Measurements from ENCODE around the gene ACE.
"Not testable (repeated sequence)": the region's sequence is repeated elsewhere in the genome, so short reads cannot be mapped to it uniquely, and the experiment has no call there.

The ACE gene

DNA sequence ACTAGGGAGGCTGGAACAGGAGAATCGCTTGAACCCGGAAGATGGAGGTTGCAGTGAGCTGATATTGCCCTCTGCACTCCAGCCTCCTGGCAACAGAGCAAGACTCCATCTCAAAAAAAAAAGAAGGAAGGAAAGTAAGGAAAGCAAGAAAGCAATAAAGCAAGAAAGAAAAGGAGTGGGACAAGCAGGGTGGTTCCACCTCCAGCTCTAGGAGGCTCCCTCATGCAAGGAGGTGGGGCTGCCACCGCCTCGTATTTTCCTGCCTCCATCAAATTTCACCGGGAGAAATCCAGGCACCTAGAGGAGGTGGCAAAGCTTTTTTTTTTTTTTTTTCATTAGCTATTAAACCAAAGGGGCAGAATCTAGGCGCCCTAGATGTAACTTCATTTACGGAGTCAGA is 31.8 kb upstream of the ACE start:
- DNase-seq: no peak

- DNase-seq: peak; percentile 86
These were observed 31.3 kb upstream of the ACE start for GRCh38 chr17:63445571-63445953.

GRCh38 chr17:63445954-63446752 is 30.7 kb upstream of the ACE start, which contains the start of gene CYB561:
TSS of gene CYB561 (minus strand) at chr17:63446306. CDS start at chr17:63437547, 8,759 bp downstream.
- peak; percentile 81 for DNase-seq

DNA sequence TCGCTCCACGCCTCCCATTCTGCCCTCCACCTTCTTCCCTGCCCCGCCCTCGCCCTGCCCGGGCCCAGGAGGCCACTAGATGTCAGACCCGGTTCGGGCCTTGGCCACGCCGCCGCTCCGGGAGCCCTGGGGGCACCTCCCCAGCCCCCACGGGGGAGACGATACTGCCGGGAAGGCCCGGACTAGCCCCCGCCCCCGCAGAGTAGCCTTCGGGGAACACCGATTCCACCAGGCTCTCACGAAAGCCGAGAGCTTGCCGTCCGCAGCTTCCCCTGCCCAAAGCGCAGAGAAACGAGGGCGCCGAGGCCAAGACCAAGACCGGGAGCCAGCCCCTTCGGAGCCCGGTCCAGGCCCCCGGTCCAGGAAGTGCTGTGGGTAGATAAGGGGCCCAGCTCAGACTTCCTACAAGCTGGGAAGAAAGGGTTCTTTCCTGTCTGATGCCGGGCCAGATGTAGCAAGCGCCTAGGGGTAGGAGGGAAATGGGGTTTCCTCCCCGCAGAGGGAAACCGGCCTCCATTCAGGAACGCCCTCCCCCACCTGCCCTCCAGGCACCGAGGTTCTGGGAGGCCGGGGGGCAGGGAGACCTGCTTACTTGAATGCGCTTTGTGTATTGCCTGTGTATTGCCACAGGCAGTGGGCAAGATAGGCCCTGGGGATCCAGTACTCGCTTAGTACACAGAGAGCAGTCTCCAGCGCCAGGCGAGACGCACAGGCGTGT is 29.9 kb upstream of the ACE start:
- peak; percentile 56 for DNase-seq

GRCh38 chr17:63447471-63448009 is 29.3 kb upstream of the ACE start:
- no peak for DNase-seq

GRCh38 chr17:63448655-63449054 is 28.2 kb upstream of the ACE start:
- DNase-seq: no peak

- no peak for DNase-seq
These were observed 26.3 kb upstream of the ACE start for GRCh38 chr17:63450551-63450950.

DNA sequence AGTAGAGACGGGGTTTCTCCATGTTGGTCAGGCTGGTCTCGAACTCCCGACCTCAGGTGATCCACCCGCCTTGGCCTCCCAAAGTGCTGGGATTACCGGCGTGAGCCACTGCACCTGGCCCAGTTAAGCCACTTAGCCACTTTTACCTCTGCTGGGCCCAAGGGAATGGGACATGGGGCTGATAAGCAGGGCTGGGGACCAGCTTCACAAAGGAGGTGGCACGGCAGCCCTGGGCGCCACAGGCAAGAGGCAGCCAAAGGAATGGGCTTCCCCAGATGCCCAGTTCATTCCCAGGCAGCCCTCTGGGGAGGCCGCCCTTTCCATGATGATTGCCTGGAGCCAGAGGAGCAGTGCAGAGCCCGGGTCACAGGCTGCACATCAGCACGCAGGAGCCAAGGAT is 25.7 kb upstream of the ACE start:
- no peak for DNase-seq

GRCh38 chr17:63452046-63452961 is 24.6 kb upstream of the ACE start:
- DNase-seq: no peak

GRCh38 chr17:63452962-63453551 is 23.8 kb upstream of the ACE start:
- DNase-seq: no peak

- not testable (repeated sequence) for DNase-seq
These were observed 22.5 kb upstream of the ACE start for GRCh38 chr17:63454357-63454756.

DNA sequence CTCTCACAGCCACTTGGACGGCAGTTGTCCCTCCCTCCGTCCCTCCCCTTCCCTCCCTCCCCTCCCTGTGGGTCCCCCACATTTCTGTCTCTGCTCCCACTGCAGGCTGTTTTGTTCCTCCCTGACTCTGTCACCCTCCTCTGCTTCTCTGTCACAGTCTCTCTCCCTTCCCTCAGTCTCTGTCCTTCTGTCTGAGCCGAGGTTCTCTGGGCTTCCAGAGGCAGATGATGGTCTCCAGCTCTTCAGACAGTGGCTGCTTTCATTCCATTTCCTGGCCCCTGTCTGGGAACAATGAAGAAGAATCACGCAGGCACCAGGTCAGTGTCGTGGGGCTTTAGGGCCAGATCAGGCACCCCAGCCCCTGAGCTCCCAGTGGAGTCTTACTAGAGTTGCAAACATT is 21.9 kb upstream of the ACE start:
- DNase-seq: no peak

- DNase-seq: no peak
These were observed 21.4 kb upstream of the ACE start for GRCh38 chr17:63455417-63455816.

- DNase-seq: no peak
These were observed 18.4 kb upstream of the ACE start for GRCh38 chr17:63458478-63458877.

GRCh38 chr17:63460018-63460417 is 16.8 kb upstream of the ACE start:
- no peak for DNase-seq

DNA sequence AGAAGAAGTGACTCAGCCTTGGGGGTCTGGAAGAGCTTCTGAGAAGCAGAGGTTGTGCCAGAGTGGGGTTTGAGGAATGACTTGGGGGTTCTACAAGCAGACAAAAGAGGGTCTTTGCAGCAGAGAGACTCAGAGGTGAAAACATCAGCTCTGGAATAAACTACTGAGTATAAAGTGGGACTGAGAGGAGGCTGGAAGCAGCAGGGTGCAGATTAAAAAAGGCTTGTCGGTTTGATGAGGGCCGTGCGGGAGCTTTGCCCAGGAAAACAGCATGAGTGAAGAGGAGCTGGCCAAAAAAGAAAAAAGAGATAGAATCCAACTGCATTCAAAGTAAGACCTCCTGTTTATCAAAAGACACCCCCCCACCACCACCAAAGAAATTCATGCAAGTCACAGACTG is 13.1 kb upstream of the ACE start:
- no peak for DNase-seq

- DNase-seq: no peak
These were observed 12.1 kb upstream of the ACE start for GRCh38 chr17:63464691-63465236.

GRCh38 chr17:63468099-63468498 is 8.8 kb upstream of the ACE start:
- DNase-seq: not testable (repeated sequence)

- no peak for DNase-seq
These were observed 2.7 kb upstream of the ACE start for GRCh38 chr17:63474174-63474573.

DNA sequence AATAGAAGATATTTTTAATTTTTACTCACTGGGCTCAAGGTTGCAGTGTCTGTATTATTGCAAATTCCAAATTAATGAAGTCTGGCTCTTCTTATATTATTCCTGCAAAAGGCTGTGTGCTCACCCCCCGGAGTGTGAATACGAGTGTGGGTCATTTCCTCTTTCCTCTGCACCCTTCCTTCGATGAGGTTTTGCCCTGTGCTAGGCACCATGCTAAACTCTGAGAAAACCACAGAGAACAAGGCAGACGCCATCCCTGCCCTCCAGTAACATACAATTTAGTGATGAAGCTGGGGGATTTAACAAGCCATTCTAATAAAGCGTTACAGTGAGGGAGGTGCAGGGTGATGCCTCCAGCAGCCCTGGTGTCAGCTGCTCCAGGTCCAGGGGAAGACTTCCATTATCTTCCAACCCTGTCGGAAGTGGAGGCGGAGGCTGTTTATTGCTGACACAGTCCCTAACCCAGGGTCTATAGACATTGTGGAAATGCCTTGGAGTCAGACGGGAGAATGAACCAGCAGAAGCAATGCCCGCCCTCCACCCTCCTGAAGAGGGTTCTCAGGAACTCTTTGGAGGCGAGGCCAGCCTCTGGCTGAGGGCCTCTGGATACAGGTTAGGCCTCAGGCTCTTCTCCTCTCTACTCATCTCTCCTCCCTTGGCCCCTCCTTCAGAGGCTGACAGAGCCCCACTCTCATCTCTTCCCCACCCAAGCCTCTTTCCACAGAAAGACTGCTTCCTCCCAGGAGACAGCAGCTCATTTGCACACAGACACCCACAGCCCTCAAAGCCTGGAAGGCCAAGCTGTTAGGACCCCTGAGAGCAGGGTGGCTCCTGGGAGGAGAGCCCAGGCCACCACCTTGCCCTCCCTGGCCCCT is 2.0 kb upstream of the ACE start:
- no peak for DNase-seq

Data from CD4-positive, alpha-beta T cell treated with Interleukin-21 for 1 hour (primary cell).